GM12878 (cell line): Measurements from ENCODE around the gene MYT1. TPM values are rescaled to one million over a fixed set of nuclear protein-coding genes. Genes with fewer than 3 reads are reported as not detected.

Source experiments
- ATAC-seq: fragments of 200-7000 bp; cut with Tn5 transposase; 3 replicates; pipeline ENCODE4 v1.9.1; 2020; ENCODE audit warnings: mild to moderate bottlenecking, moderate library complexity
- BruUV-seq: library from RNA; stranded (reverse); fragments of 400-500 nt; replicated peaks from 2 replicates; lab custom pipeline; 2021; lab: Mats Ljungman, UMichigan
- CTCF ChIA-PET: fragments of 300-600 bp; sonication (Branson Sonifier 250); formaldehyde crosslinking; extraction: SDS; loops from one replicate; lab custom pipeline; 2021; ENCODE audit warnings: inconsistent platforms; lab: Yijun Ruan, JAX
- POLR2A ChIA-PET: fragments of 350-600 bp; formaldehyde crosslinking; extraction: SDS; loops from one replicate; lab custom pipeline; 2021; ENCODE audit warnings: inconsistent platforms; lab: Charles Lee
- RAD21 ChIA-PET: fragments of 300-600 bp; sonication (Branson Sonifier 250); formaldehyde crosslinking; loops from one replicate; lab custom pipeline; 2023; ENCODE audit warnings: antibody characterized with exemption; ENCODE audit not compliant: unreplicated experiment; lab: Charles Lee
- SMC1A ChIA-PET: fragments of 300-600 bp; sonication (Branson Sonifier 250); formaldehyde crosslinking; loops from one replicate; lab custom pipeline; 2023; ENCODE audit not compliant: unreplicated experiment, uncharacterized antibody; lab: Charles Lee
- DNase-seq: peaks from one replicate; pipeline ENCODE4 v3.0.0-alpha.2; 2011; ENCODE audit warnings: low read depth, low spot score
- FAIRE-seq: peaks from 3 replicates; lab custom pipeline; 2011; peaks lifted over from hg19 to GRCh38; lab: Jason Lieb, UNC
- H2AFZ ChIP-seq: 2 replicates; pipeline ENCODE4 v1.6.0; 2011; ENCODE audit warnings: low read depth, low read length, control low read depth; ENCODE audit not compliant: control insufficient read depth
- H3K27ac ChIP-seq: 2 replicates; pipeline ENCODE4 v1.5.1; 2011; ENCODE audit warnings: control low read depth; ENCODE audit not compliant: control insufficient read depth, insufficient read depth
- H3K27me3 ChIP-seq, 2 experiments: replicated peaks in 1 of 2; 2 replicates each; pipeline versions ENCODE4 v1.6.0 to v1.6.1; 2011; ENCODE audit warnings: low read length in 1 of 2; ENCODE audit not compliant: control insufficient read depth in 2 of 2, insufficient read depth in 2 of 2
- H3K36me3 ChIP-seq, 2 experiments: 2 replicates each; pipeline ENCODE4 v1.5.1; 2011; ENCODE audit warnings: low read length in 1 of 2; ENCODE audit not compliant: control insufficient read depth in 2 of 2, insufficient read depth in 2 of 2
- H3K4me1 ChIP-seq: 2 replicates; pipeline ENCODE4 v1.6.1; 2011; ENCODE audit warnings: mild to moderate bottlenecking, low read length, moderate library complexity, mixed read lengths; ENCODE audit not compliant: control insufficient read depth, insufficient read depth
- H3K4me2 ChIP-seq: 2 replicates; pipeline ENCODE4 v1.6.0; 2011; ENCODE audit warnings: control low read depth; ENCODE audit not compliant: control insufficient read depth, insufficient read depth
- H3K4me3 ChIP-seq: fragments of 200-600 bp; sonication (generic); 2 replicates; pipeline ENCODE4 v1.5.1; 2016
- H3K79me2 ChIP-seq: 2 replicates; pipeline ENCODE4 v1.6.0; 2011; ENCODE audit warnings: low read length; ENCODE audit not compliant: control insufficient read depth, insufficient read depth
- H3K9ac ChIP-seq: 2 replicates; pipeline ENCODE4 v1.8.0; 2011; ENCODE audit warnings: low read length, control low read depth, mixed read lengths; ENCODE audit not compliant: control insufficient read depth, insufficient read depth
- H3K9me3 ChIP-seq: replicated peaks from 3 replicates; pipeline ENCODE4 v1.5.1; 2011; ENCODE audit warnings: mild to moderate bottlenecking, low read length; ENCODE audit not compliant: control insufficient read depth, insufficient read depth
- H4K20me1 ChIP-seq: 2 replicates; pipeline ENCODE4 v1.6.0; 2011; ENCODE audit not compliant: control insufficient read depth, insufficient read depth
- BCLAF1 ChIP-seq: fragments of 450-650 bp; IDR thresholded peaks from 2 replicates; pipeline ENCODE4 v1.6.1; 2017; ENCODE audit warnings: antibody characterized with exemption, mild to moderate bottlenecking, moderate library complexity
- FOS ChIP-seq: IDR thresholded peaks from 3 replicates; pipeline ENCODE4 v1.6.1; 2011; ENCODE audit warnings: borderline replicate concordance; ENCODE audit not compliant: insufficient read length; ENCODE audit errors: extremely low read depth
- IRF4 ChIP-seq: IDR thresholded peaks from 2 replicates; pipeline ENCODE4 v1.6.1; 2011; ENCODE audit warnings: low read depth, low read length
- RCOR1 ChIP-seq: conservative IDR thresholded peaks from 2 replicates; pipeline ENCODE4 v1.6.1; 2012; ENCODE audit warnings: low read depth, low read length, improper control_type of control experiment
- TCF7 ChIP-seq: IDR thresholded peaks from 2 replicates; pipeline ENCODE4 v1.6.1; 2014; ENCODE audit warnings: antibody characterized with exemption, borderline replicate concordance
- WGBS: methylation state at CpG from one replicate; pipeline ENCODE4 v1.1.6; 2016; ENCODE audit warnings: low lambda C conversion rate; ENCODE audit not compliant: insufficient replicate concordance, insufficient coverage; ENCODE audit errors: missing lambda C conversion rate; 5-methylcytosine and 5-hydroxymethylcytosine counted together
- in situ Hi-C: fragments of 300-500 bp; cut with MboI; formaldehyde crosslinking; loops from 9 replicates; pipeline ENCODE4 v1.14.3; 2018; ENCODE audit warnings: mixed read lengths
- intact Hi-C: fragments of 100-400 bp; cut with micrococcal nuclease; formaldehyde crosslinking; loops from one replicate; pipeline ENCODE4 v1.14.2; 2022; ENCODE audit not compliant: unreplicated experiment
- polyA plus RNA-seq, 11 experiments: library from polyadenylated mRNA; depleted of rRNA in 4 of 11; unstranded in 6 of 11; stranded (reverse) in 5 of 11; fragments of >200 nt; fragmentation: Nextera tagmentation in 4 of 11; fragmentation: Illumina TruSeq in 1 of 11; extraction: Ambion mirVana in 4 of 11; extraction: Trizol in 1 of 11; gene quantifications; 1 replicate in 1 of 11; 2 replicates in 10 of 11; pipeline versions ENCODE4 v1.2.1 to v1.2.3, GENCODE V29; 2011 to 2016; ENCODE audit warnings: inconsistent platforms in 2 of 11, missing spikeins in 2 of 11, low read depth in 1 of 11
- total RNA-seq, 4 experiments: library from RNA; depleted of rRNA in 3 of 4; stranded (reverse); fragments of >200 nt in 3 of 4; fragmentation: Illumina TruSeq in 1 of 4; extraction: Trizol in 1 of 4; gene quantifications; 2 replicates each; pipeline versions ENCODE4 v1.2.1 to v1.2.3, GENCODE V29; 2013 to 2021

MYT1 gene
- total and polyA plus RNA-seq, 10 of the 15 experiments (the other 5 are each of a cell fraction or from before 2014, with no cell fraction given): 0.01 to 0.10 TPM; not detected in 8

GRCh38 chr20:64247970-64248841 is 84.0 kb downstream of the MYT1 start:
- POLR2A ChIA-PET: interaction anchor here (0.6 kb wide), 1 partner anchor 8 kb away, joined by 3 read pairs; no protein-coding TSS in a partner anchor

More at GRCh38 chr20:64247970-64248841, 84.0 kb downstream of the MYT1 start:
- H3K4me2 ChIP-seq: no peak overlapping the region
- H3K79me2 ChIP-seq: no peaks in the 10 kb centered on the region
- peaks cover 8% of the 10 kb centered on the region for H3K4me1 ChIP-seq
- H2AFZ ChIP-seq: no peak overlapping the region
- RAD21 ChIA-PET: no interaction called here
- no peaks in the 10 kb centered on the region for H4K20me1 ChIP-seq
- H3K9me3 ChIP-seq: no peaks in the 10 kb centered on the region
- DNase-seq: no peak
- ATAC-seq: no peak
- in situ Hi-C loops: no loop called here
- TF ChIP-seq BCLAF1 (no peak), RCOR1 (no peak), IRF4 (no peak), FOS (no peak), TCF7 (no peak)
- intact Hi-C loops: no loop called here
- H3K27ac ChIP-seq: no peak overlapping the region
- FAIRE-seq: no peak
- SMC1A ChIA-PET: interaction anchor here (0.6 to 1.1 kb wide), 3 partner anchors 9 to 24 kb away, joined by 3 to 4 read pairs (median 3); no protein-coding TSS in a partner anchor
- BruUV-seq: no TSS peak
- H3K4me3 ChIP-seq: no peak overlapping the region
- CTCF ChIA-PET: interaction anchor here (0.6 to 1.1 kb wide), 4 partner anchors 25 to 146 kb away, joined by 3 read pairs; no protein-coding TSS in a partner anchor
- H3K9ac ChIP-seq: no peak overlapping the region
- H3K36me3 ChIP-seq: no peaks in the 10 kb centered on the region
- 34% methylated on average over 28 of the region's 33 CpGs for WGBS
- peaks cover 0 to 5% of the 10 kb centered on the region in 2 experiments; a peak in 1 of 4 replicates for H3K27me3 ChIP-seq
